ENCODE measurements around the gene RAVER2. TPM values are rescaled to one million over a fixed set of nuclear protein-coding genes. Genes with fewer than 3 reads are reported as not detected.

Gene RAVER2
- total RNA-seq, 1 experiment from 2014 or later, result 13.3 TPM

DNA sequence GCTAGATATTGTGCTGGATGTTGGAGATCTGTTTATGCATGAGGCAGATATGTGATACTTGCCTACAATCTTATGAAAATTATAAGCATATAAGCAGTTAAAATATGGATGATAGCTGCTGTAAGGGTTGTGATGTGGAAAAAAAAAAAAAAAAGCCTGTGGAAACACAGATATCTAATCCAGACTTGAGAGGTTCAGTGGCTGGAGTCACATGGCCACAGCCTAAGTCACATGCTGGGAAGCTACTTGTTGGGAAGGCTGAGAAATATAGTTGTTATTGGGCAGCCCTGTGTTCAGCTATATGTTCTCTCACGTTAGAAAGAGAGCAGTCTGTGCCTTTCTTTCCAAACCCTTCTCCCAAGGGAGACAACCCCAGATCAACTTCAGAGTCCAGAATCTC lies 15.1 kb downstream of the RAVER2 start:
- no peaks in the 10 kb centered on the region for H3K23me2 ChIP-seq (ENCODE audit: insufficient read length, low read depth, low read length, poor library complexity, severe bottlenecking)
- TF ChIP-seq, protein P1, sequence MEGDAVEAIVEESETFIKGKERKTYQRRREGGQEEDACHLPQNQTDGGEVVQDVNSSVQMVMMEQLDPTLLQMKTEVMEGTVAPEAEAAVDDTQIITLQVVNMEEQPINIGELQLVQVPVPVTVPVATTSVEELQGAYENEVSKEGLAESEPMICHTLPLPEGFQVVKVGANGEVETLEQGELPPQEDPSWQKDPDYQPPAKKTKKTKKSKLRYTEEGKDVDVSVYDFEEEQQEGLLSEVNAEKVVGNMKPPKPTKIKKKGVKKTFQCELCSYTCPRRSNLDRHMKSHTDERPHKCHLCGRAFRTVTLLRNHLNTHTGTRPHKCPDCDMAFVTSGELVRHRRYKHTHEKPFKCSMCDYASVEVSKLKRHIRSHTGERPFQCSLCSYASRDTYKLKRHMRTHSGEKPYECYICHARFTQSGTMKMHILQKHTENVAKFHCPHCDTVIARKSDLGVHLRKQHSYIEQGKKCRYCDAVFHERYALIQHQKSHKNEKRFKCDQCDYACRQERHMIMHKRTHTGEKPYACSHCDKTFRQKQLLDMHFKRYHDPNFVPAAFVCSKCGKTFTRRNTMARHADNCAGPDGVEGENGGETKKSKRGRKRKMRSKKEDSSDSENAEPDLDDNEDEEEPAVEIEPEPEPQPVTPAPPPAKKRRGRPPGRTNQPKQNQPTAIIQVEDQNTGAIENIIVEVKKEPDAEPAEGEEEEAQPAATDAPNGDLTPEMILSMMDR (conservative IDR thresholded peaks at IDR 0.05), result no peak
- H3K4ac ChIP-seq (ENCODE audit: low read depth, low read length), result no peak overlapping the region
- H3K4me2 ChIP-seq (ENCODE audit: insufficient read depth, insufficient read length, low read length), result no peak overlapping the region
- H3K9me3 ChIP-seq (ENCODE audit: control insufficient read depth, low read depth, low read length), result no peaks in the 10 kb centered on the region
- H3K23ac ChIP-seq (ENCODE audit: insufficient read length, low read depth, low read length), result no peak overlapping the region
- H3K9me3 Mint-ChIP-seq, result peaks cover 2 to 4% of the 10 kb centered on the region in 2 experiments; a peak in 2 of 5 replicates
- H4K91ac ChIP-seq (ENCODE audit: insufficient read length, low read depth, low read length), result no peak overlapping the region
- no peaks in the 10 kb centered on the region; the same call in 1 of the 2 replicates for H3K79me2 ChIP-seq (ENCODE audit: insufficient read depth, low read length)
- no peak overlapping the region for H4K5ac ChIP-seq (ENCODE audit: insufficient read length, low read depth, low read length)
- no peak overlapping the region; a peak in 1 of 7 replicates for H3K27ac Mint-ChIP-seq
- H3K27me3 Mint-ChIP-seq (ENCODE audit: low read depth), result no peaks in the 10 kb centered on the region
- H3K36me3 Mint-ChIP-seq (ENCODE audit: insufficient read depth in 1 of 3, low read depth in 3 of 3), result peaks cover 0 to 10% (median 5%) of the 10 kb centered on the region in 3 experiments; a peak in 4 of 7 replicates
- no peaks in the 10 kb centered on the region for H3K4me1 ChIP-seq (ENCODE audit: insufficient read depth, low read length)
- H2BK12ac ChIP-seq (ENCODE audit: insufficient read length, low read depth, low read length), result no peak overlapping the region
- no peak overlapping the region for H2AK5ac ChIP-seq (ENCODE audit: insufficient read length, low read length)
- H4K20me1 ChIP-seq (ENCODE audit: control insufficient read depth, insufficient read depth, insufficient read length), result no peaks in the 10 kb centered on the region
- H2BK15ac ChIP-seq (ENCODE audit: low read depth, low read length), result no peak overlapping the region
- H3K4me3 Mint-ChIP-seq, result no peak overlapping the region
- DNase-seq, result no peak
- no CpG with 5 or more reads among the region's 1 CpG for WGBS (ENCODE audit: extremely low coverage, insufficient read length, low lambda C conversion rate)
- no peaks in the 10 kb centered on the region for H3K79me1 ChIP-seq (ENCODE audit: insufficient read depth, low read depth, low read length, poor library complexity, severe bottlenecking)
- H2AFZ ChIP-seq (ENCODE audit: low read length), result no peak overlapping the region
- no peak overlapping the region for H3K56ac ChIP-seq (ENCODE audit: insufficient read length, low read depth, low read length)
- H3T11ph ChIP-seq (ENCODE audit: low read length), result no peak overlapping the region
- H3K27me3 ChIP-seq (ENCODE audit: insufficient read depth, low read length), result no peaks in the 10 kb centered on the region
- H2BK5ac ChIP-seq (ENCODE audit: insufficient read length, low read length), result no peak overlapping the region
- H3K9ac ChIP-seq (ENCODE audit: extremely low read depth, insufficient read length, low read length), result no peak overlapping the region
- no peak overlapping the region; the same call in 1 of the 2 replicates for H3K14ac ChIP-seq (ENCODE audit: insufficient read depth, low read length)
- no peak overlapping the region for H4K8ac ChIP-seq (replicated peaks; ENCODE audit: insufficient read length, low read depth, low read length)
- H3K4me1 Mint-ChIP-seq, result peaks cover 7 to 8% of the 10 kb centered on the region in 2 experiments
- H3K18ac ChIP-seq (ENCODE audit: insufficient read length, low read depth, low read length), result no peak overlapping the region
- H3K27ac ChIP-seq (ENCODE audit: insufficient read length, low read depth, low read length), result no peak overlapping the region
- no peak overlapping the region for H2BK20ac ChIP-seq (ENCODE audit: low read depth, low read length, poor library complexity, severe bottlenecking)
- no peak overlapping the region for H2BK120ac ChIP-seq (ENCODE audit: low read depth, low read length, poor library complexity, severe bottlenecking)

All from H9 (cell line).